OCI-LY1 (cell line): Measurements from ENCODE around the gene DIRAS1.

ENCODE experiments used
- CTCF ChIP-seq: fragments of 200-600 bp; sonication (generic), shearing (Covaris generic); IDR thresholded peaks from 2 replicates; pipeline ENCODE4 v1.5.1; 2017; ENCODE audit warnings: mild to moderate bottlenecking, antibody characterized with exemption, low read length, moderate library complexity, mixed read lengths
- EZH2 ChIP-seq: fragments of 200-600 bp; sonication (generic), shearing (Covaris generic); IDR thresholded peaks from 2 replicates; pipeline ENCODE4 v1.8.0; 2017; ENCODE audit warnings: borderline replicate concordance, mixed run types, mild to moderate bottlenecking, antibody characterized with exemption, low read length, moderate library complexity, mixed read lengths

- no peak for TF ChIP-seq CTCF
- TF ChIP-seq EZH2, result no peak
Measured at GRCh38 chr19:2679439-2679838, 41.7 kb downstream of the DIRAS1 start.
